OCI-LY7 (cell line): ENCODE data around the gene BOD1.

Source experiments
- CTCF ChIP-seq: fragments of 200-600 bp; sonication (generic); conservative IDR thresholded peaks from 2 replicates; pipeline ENCODE4 v1.5.1; 2014; ENCODE audit warnings: mild to moderate bottlenecking, antibody characterized with exemption, low read length, moderate library complexity, mixed read lengths
- EZH2phosphoT487 ChIP-seq: fragments of 200-600 bp; sonication (generic); IDR thresholded peaks from 2 replicates; pipeline ENCODE4 v1.6.1; 2018; ENCODE audit warnings: low read depth, borderline replicate concordance, mild to moderate bottlenecking, mixed run types, antibody characterized with exemption, low read length, moderate library complexity, mixed read lengths

GRCh38 chr5:173615884-173616576 lies 420 bp downstream of the BOD1 start:
- TF ChIP-seq EZH2phosphoT487 (no peak), CTCF (peak; percentile 85)
